Measurements from ENCODE around the gene CABYR.

DNA sequence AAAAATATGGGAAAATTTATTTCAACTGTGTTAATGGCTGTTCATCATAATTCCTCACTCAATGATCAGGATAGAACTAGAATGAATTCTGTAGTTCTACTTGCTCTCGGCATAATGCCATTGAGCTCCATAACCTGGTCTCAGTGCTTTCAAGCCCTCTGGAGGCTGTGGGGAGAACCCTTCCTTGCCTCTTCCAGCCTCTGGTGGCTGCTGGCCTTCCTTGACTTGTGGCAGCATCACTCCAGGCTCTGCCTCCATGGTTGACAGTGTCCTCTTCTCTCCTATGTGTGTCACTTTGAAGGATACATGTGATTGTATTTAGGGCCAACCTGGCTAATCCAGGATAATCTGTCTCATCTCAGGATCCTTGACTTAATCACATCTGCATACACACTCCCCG lies 26.9 kb upstream of the CABYR start:
- TF ChIP-seq, protein P1, sequence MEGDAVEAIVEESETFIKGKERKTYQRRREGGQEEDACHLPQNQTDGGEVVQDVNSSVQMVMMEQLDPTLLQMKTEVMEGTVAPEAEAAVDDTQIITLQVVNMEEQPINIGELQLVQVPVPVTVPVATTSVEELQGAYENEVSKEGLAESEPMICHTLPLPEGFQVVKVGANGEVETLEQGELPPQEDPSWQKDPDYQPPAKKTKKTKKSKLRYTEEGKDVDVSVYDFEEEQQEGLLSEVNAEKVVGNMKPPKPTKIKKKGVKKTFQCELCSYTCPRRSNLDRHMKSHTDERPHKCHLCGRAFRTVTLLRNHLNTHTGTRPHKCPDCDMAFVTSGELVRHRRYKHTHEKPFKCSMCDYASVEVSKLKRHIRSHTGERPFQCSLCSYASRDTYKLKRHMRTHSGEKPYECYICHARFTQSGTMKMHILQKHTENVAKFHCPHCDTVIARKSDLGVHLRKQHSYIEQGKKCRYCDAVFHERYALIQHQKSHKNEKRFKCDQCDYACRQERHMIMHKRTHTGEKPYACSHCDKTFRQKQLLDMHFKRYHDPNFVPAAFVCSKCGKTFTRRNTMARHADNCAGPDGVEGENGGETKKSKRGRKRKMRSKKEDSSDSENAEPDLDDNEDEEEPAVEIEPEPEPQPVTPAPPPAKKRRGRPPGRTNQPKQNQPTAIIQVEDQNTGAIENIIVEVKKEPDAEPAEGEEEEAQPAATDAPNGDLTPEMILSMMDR (IDR thresholded peaks at IDR 0.05): no peak
- TF ChIP-seq FOSL2 (IDR thresholded peaks at IDR 0.05; ENCODE audit: borderline replicate concordance, low read depth) (no peak), EP300 (IDR thresholded peaks at IDR 0.05; ENCODE audit: borderline replicate concordance in 1 of 2, low read depth in 1 of 2, low read length in 1 of 2) (no peak), YY1 (IDR thresholded peaks at IDR 0.05; ENCODE audit: low read depth) (no peak), FOXM1 (IDR thresholded peaks at IDR 0.05; ENCODE audit: low read depth) (no peak), RCOR1 (IDR thresholded peaks at IDR 0.05; ENCODE audit: low read length) (no peak), JUND (IDR thresholded peaks at IDR 0.05) (no peak), RFX5 (IDR thresholded peaks at IDR 0.05; ENCODE audit: low read length) (no peak), EZH2phosphoT487 (IDR thresholded peaks at IDR 0.05; ENCODE audit: borderline replicate concordance, low read depth) (no peak), POLR2AphosphoS5 (IDR thresholded peaks at IDR 0.05; ENCODE audit: low read depth, low read length) (no peak), MXI1 (IDR thresholded peaks at IDR 0.05; ENCODE audit: low read depth, low read length) (no peak), CHD2 (IDR thresholded peaks at IDR 0.05; ENCODE audit: low read length, partially characterized antibody) (no peak)
- TF ChIP-seq, protein P2, sequence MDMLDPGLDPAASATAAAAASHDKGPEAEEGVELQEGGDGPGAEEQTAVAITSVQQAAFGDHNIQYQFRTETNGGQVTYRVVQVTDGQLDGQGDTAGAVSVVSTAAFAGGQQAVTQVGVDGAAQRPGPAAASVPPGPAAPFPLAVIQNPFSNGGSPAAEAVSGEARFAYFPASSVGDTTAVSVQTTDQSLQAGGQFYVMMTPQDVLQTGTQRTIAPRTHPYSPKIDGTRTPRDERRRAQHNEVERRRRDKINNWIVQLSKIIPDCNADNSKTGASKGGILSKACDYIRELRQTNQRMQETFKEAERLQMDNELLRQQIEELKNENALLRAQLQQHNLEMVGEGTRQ (IDR thresholded peaks at IDR 0.05; ENCODE audit: borderline replicate concordance, low read depth, low read length): no peak
